Gastroesophageal sphincter (tissue), 4 donors: ENCODE results near the gene ZNF566. TPM values are rescaled to one million over a fixed set of nuclear protein-coding genes. Genes with fewer than 3 reads are reported as not detected.

ENCODE experiments used
- ATAC-seq: fragments of 150-250 bp; one replicate; pipeline ENCODE4 v1.9.1; 2016; ENCODE audit warnings: mild to moderate bottlenecking, moderate library complexity
- H3K27ac ChIP-seq, 4 donors: fragments of 200-600 bp; sonication (generic) in 3 of 4; 1 replicate in 3 of 4; 2 replicates in 1 of 4; pipeline ENCODE4 v1.5.1; 2016 to 2019
- H3K27me3 ChIP-seq: fragments of 200-600 bp; sonication (generic); one replicate; pipeline ENCODE4 v1.5.1; 2019
- H3K36me3 ChIP-seq, 2 donors: fragments of 200-600 bp; sonication (generic); one replicate each; pipeline ENCODE4 v1.5.1; 2019; ENCODE audit warnings: control low read depth in 1 of 2
- H3K4me1 ChIP-seq, 3 donors: fragments of 200-600 bp; sonication (generic); 1 replicate in 2 of 3; 2 replicates in 1 of 3; pipeline ENCODE4 v1.5.1; 2016 to 2019; ENCODE audit warnings: control low read depth in 2 of 3
- H3K4me3 ChIP-seq, 2 donors: fragments of 200-600 bp; sonication (generic); one replicate each; pipeline ENCODE4 v1.5.1; 2019; ENCODE audit warnings: mild to moderate bottlenecking in 1 of 2, moderate library complexity in 1 of 2
- H3K9me3 ChIP-seq, 3 donors: fragments of 200-600 bp; sonication (generic); one replicate each; pipeline ENCODE4 v1.5.1; 2017 to 2019; ENCODE audit warnings: control low read depth in 2 of 3
- EP300 ChIP-seq: sonication (generic); formaldehyde crosslinking; IDR thresholded peaks from one replicate; pipeline ENCODE4 v1.6.1; 2017; ENCODE audit warnings: antibody characterized with exemption, mild to moderate bottlenecking
- POLR2A ChIP-seq, 2 donors: fragments of 450-650 bp; IDR thresholded peaks; one replicate each; pipeline ENCODE4 v1.6.1; 2017; ENCODE audit warnings: antibody characterized with exemption in 2 of 2, mild to moderate bottlenecking in 2 of 2, moderate library complexity in 1 of 2
- POLR2AphosphoS5 ChIP-seq: sonication (generic); formaldehyde crosslinking; IDR thresholded peaks from one replicate; pipeline ENCODE4 v1.6.1; 2017; ENCODE audit warnings: antibody characterized with exemption
- WGBS, 2 donors: methylation state at CpG; one replicate each; pipeline ENCODE4 v1.1.5; 2018; ENCODE audit warnings: low coverage in 1 of 2; 5-methylcytosine and 5-hydroxymethylcytosine counted together
- total RNA-seq, 4 donors: library from RNA; depleted of rRNA; stranded (reverse); fragments of >200 nt; gene quantifications; one replicate each; pipeline ENCODE4 v1.1.0, GENCODE V29; 2016
- TF ChIP-seq, protein P1 (sequence below), 4 experiments: fragments of 200-600 bp in 2 of 4; fragments of 450-650 bp in 2 of 4; sonication (generic) in 1 of 4; IDR thresholded peaks; one replicate each; pipeline ENCODE4 v1.5.1; 2017 to 2019; ENCODE audit warnings: antibody characterized with exemption in 4 of 4, mild to moderate bottlenecking in 2 of 4, moderate library complexity in 2 of 4

The ZNF566 gene
- total RNA-seq, 4 donors from 2014 or later: 12.6 to 24.2 (median 19.7) TPM

DNA sequence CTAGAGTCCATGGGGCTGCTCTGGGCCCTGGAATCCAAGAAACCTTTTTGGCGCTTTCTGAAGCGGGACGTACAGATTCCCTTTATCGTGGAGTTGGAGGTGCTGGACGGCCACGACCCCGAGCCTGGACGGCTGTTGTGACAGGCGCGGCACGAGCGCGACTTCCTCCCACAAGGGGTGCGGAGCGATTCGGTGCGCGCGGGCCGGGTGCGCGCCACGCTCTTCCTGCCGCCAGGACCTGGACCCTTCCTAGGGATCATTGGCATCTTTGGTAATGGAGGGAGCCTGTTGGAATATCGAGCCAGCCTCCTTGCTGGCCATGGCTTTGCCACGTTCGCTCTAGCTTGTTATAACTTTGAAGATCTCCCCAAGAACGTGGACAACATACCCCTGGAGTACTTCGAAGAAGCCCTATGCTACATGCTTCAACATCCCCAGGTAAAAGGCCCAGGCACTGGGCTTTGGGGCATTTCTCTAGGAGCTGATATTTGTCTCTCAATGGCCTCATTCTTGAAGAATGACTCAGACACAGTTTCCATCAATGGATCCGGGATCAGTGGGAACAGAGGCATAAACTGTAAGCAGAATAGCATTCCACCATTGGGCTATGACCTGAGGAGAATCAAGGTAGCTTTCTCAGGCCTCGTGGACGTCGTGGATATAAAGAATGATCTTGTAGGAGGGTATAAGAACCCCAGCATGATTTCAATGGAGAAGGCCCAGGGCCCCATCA is 67.4 kb downstream of the ZNF566 start:
- Histone ChIP-seq H3K36me3 (no peaks in the 10 kb centered on the region), H3K27ac (peak overlapping the region in 2 of 4 donors; percentile 70 to 78), H3K27me3 (peaks cover 5% of the 10 kb centered on the region), H3K4me1 (peaks cover 0 to 27% (median 7%) of the 10 kb centered on the region in 3 donors), H3K4me3 (peak overlapping the region; percentile 26 to 58), H3K9me3 (peaks cover 0 to 9% (median 0%) of the 10 kb centered on the region in 3 donors)
- 22 to 35% methylated on average over 2 to 13 of the region's 33 CpGs for WGBS, 2 donors
- ATAC-seq: no peak
- no peak for TF ChIP-seq EP300
- TF ChIP-seq POLR2A (IDR thresholded peaks at IDR 0.05): no peak
- no peak for TF ChIP-seq POLR2AphosphoS5
- TF ChIP-seq, protein P1, sequence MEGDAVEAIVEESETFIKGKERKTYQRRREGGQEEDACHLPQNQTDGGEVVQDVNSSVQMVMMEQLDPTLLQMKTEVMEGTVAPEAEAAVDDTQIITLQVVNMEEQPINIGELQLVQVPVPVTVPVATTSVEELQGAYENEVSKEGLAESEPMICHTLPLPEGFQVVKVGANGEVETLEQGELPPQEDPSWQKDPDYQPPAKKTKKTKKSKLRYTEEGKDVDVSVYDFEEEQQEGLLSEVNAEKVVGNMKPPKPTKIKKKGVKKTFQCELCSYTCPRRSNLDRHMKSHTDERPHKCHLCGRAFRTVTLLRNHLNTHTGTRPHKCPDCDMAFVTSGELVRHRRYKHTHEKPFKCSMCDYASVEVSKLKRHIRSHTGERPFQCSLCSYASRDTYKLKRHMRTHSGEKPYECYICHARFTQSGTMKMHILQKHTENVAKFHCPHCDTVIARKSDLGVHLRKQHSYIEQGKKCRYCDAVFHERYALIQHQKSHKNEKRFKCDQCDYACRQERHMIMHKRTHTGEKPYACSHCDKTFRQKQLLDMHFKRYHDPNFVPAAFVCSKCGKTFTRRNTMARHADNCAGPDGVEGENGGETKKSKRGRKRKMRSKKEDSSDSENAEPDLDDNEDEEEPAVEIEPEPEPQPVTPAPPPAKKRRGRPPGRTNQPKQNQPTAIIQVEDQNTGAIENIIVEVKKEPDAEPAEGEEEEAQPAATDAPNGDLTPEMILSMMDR (IDR thresholded peaks at IDR 0.05): no peak

DNA sequence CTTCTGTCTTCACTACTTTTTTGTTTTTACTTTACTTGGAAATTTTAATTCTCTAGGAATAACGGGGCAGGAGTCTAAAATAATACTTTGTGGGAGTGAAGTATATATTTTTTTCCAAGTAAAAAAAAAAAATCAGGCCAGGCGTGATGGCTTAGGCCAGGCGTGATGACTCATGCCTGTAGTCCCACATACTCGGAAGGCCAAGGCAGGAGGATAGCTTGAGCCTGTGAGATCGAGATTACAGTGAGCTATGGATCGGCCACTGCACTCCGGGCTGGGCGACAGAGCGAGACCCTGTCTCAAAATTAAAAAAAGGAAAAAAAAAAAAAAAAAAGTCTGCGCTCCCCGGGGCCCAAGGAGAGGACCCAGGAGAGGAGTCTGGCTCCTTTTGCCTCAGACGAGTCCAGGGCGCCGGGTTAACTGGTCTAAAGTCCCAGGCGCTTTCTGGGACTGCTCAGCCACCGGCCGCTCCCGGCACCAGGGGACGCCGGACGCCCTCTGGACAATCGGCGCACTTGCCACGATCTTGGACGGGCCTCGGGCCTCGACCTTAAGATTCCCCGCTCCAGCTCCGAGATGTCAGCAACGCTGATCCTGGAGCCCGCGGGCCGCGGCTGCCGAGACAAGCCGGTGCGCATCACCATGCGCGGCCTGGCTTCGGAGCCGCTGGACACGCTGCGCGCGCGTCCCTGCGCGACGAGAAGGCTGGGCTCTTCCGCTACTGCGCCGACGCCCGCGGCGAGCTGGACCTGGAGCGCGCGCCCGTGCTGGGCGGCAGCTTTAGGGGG is 68.2 kb downstream of the ZNF566 start:
- Histone ChIP-seq H3K9me3 (peaks cover 0 to 9% (median 0%) of the 10 kb centered on the region in 3 donors), H3K27me3 (peaks cover 5% of the 10 kb centered on the region), H3K4me3 (peak overlapping the region; percentile 26 to 58), H3K36me3 (no peaks in the 10 kb centered on the region), H3K4me1 (peaks cover 0 to 35% (median 7%) of the 10 kb centered on the region in 3 donors), H3K27ac (peak overlapping the region in 3 of 4 donors; percentile 12 to 78 (median 70))
- TF ChIP-seq, protein P1 (IDR thresholded peaks at IDR 0.05): peak in 1 of 4 experiments; percentile 40
- no peak for TF ChIP-seq POLR2A (IDR thresholded peaks at IDR 0.05)
- ATAC-seq: no peak
- WGBS, 2 donors: 0 to 12% methylated on average over 2 to 19 of the region's 61 CpGs

DNA sequence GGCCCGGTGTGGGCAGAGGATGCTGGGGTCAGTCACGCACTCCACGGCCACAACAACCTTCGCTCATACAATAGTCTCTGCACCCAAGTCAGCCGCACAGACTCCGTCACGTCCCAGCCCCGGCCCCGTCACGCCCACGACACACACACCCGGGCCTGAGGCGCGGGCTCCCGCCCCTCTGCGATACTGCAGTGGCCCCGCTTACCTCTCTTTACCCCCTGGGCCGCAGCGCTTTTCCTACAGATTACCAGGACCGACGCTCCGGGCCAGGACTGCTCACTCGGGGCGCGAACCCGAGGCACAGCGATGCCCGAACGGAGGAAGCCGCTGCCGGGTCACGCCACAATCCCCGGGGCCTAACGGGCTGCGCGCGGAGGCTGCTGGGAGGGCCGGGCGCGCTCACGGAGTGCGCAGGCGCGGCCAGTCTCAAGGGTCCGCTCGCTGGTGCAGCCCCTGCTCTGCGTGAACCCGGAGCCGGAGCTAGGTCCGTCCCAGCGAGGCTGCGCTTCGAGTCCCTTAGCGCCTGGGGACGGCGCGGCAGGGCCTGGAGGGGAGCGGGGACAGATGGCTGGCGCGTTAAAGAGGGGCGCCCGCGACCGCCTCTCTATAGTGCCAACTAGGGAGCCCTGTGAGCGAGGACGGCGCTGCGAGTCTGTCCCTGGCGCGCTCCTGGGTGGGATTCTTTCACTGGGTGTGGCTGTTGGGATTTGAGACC is 70.9 kb downstream of the ZNF566 start, which contains the start of gene ZFP82:
Gene ZFP82 (minus strand): TSS at position 358 of the 715 bp plus-strand sequence. CDS start 8,855 bp downstream, outside the sequence.
- peak; percentile 94 for ATAC-seq
- TF ChIP-seq POLR2AphosphoS5 (peak; percentile 58), POLR2A (IDR thresholded peaks at IDR 0.05) (peak; percentile 63 to 64), EP300 (no peak)
- TF ChIP-seq, protein P1 (IDR thresholded peaks at IDR 0.05): peak in 1 of 4 experiments; percentile 36
- Histone ChIP-seq H3K4me1 (peaks cover 0 to 36% (median 7%) of the 10 kb centered on the region in 3 donors), H3K36me3 (peaks cover 0 to 5% of the 10 kb centered on the region in 2 donors), H3K9me3 (no peaks in the 10 kb centered on the region), H3K4me3 (peak within 1 kb of the TSS; percentile 72 to 73), H3K27me3 (peaks cover 5% of the 10 kb centered on the region), H3K27ac (peak within 1 kb of the TSS; percentile 83 to 91 (median 88))
- WGBS, 2 donors: 0% methylated on average over 1 to 10 of the region's 70 CpGs

DNA sequence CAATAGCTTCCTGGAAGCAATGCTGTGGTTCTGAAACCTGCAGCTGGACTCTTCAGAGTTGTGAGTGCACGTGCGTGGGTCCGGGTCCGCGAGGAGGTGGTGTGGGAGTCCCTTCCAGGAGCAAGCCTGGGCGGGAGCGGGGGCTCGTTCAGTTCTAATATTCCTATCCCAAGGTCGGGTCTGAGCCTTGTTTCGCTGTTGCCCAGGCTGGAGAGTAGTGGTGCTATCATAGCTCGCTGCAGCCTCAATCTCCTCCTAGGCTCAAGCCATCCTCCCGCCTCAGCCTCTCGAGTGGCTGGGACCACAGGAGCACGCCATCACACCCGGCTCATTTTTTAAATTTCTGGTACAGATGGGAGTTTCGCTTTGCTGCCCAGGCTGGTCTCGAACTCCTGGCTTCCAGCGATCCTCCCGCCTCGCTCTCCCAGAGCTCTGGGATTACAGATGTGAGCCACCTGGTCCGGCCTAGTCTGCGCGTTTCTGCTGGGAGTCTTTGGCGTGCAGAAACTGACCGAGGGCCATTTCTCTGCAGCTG is 71.5 kb downstream of the ZNF566 start:
- Histone ChIP-seq H3K4me1 (peaks cover 0 to 36% (median 7%) of the 10 kb centered on the region in 3 donors), H3K27ac (peak overlapping the region; percentile 83 to 91 (median 88)), H3K9me3 (no peaks in the 10 kb centered on the region), H3K27me3 (peaks cover 5% of the 10 kb centered on the region), H3K36me3 (peaks cover 0 to 10% of the 10 kb centered on the region in 2 donors), H3K4me3 (peak overlapping the region; percentile 72 to 73)
- no peak for ATAC-seq
- WGBS, 2 donors: 6 to 21% methylated on average over 3 to 14 of the region's 25 CpGs
- no peak for TF ChIP-seq POLR2AphosphoS5
- TF ChIP-seq, protein P1 (IDR thresholded peaks at IDR 0.05): no peak
